Right cardiac atrium (tissue), 5 donors: ENCODE data around the gene RPS17. TPM values are rescaled to one million over a fixed set of nuclear protein-coding genes. Genes with fewer than 3 reads are reported as not detected.

Experiments used
- ATAC-seq, 2 donors: fragments of 200-7000 bp; cut with Tn5 transposase; one replicate each; pipeline versions ENCODE4 v1.8.0 to v1.9.1; 2020; ENCODE audit warnings: moderate library complexity in 2 of 2, mild to moderate bottlenecking in 1 of 2
- DNase-seq, 3 donors: peaks; one replicate each; pipeline ENCODE4 v3.0.0-alpha.2; 2020
- H3K27ac ChIP-seq: one replicate; pipeline ENCODE4 v1.5.1; 2013; ENCODE audit warnings: mild to moderate bottlenecking, low read length, control low read depth, moderate library complexity
- H3K27me3 ChIP-seq: one replicate; pipeline ENCODE4 v1.6.1; 2013; ENCODE audit not compliant: control insufficient read depth, insufficient read depth
- H3K4me1 ChIP-seq: one replicate; pipeline ENCODE4 v1.6.1; 2013; ENCODE audit warnings: low read length; ENCODE audit not compliant: control insufficient read depth, insufficient read depth
- H3K4me3 ChIP-seq: one replicate; pipeline ENCODE4 v1.5.1; 2013; ENCODE audit warnings: low read length, control low read depth
- H3K9me3 ChIP-seq: one replicate; pipeline ENCODE4 v1.6.1; 2013; ENCODE audit warnings: low read length; ENCODE audit not compliant: control insufficient read depth
- WGBS: extraction: QIAGEN DNeasy Blood & Tissue Kit; methylation state at CpG from one replicate; pipeline ENCODE4 v1.1.7; 2013; 5-methylcytosine and 5-hydroxymethylcytosine counted together
- intact Hi-C, 4 donors: fragments of 100-400 bp; cut with DNase I; formaldehyde crosslinking; loops; one replicate each; pipeline versions ENCODE4 v1.11.0 to v1.14.0; 2022 to 2023
- polyA plus RNA-seq: library from polyadenylated mRNA; stranded (reverse); fragments of 200-250 nt; gene quantifications from one replicate; pipeline ENCODE4 v1.2.3, GENCODE V29; 2013
- total RNA-seq, 4 donors: library from RNA; stranded (reverse); fragmentation: NEBNext Ultra II Directional; extraction: Animal tissue kit (Norgen Biotek cat#: 25700); gene quantifications; one replicate each; pipeline ENCODE4 v1.2.1, GENCODE V29; 2021
- donor health status: healthy with polysubstance abuse.
- donor health status: DM: no; HTN: yes; CAD: no.
- donor health status: DM: no; HTN: no; CAD: no.
- donor health status: DM: no; HTN: yes; CAD: no; lungs with severe emphysema.
- donor health status: DM: yes; HTN: yes; CAD: no.

RPS17 gene
- total and polyA plus RNA-seq, 5 donors: 749 to 1,832 (median 872) TPM

- H3K27ac ChIP-seq: no peak overlapping the region
- H3K4me1 ChIP-seq: no peaks in the 10 kb centered on the region
- H3K27me3 ChIP-seq: no peaks in the 10 kb centered on the region
- no peaks in the 10 kb centered on the region for H3K9me3 ChIP-seq
- intact Hi-C loops: no loop called here
- DNase-seq (no peak), ATAC-seq (no peak)
- H3K4me3 ChIP-seq: no peak overlapping the region
- WGBS: 81% methylated on average over 5 of the region's 5 CpGs
These were observed 28.7 kb upstream of the RPS17 start for GRCh38 chr15:82568986-82569385.

GRCh38 chr15:82567661-82568060 lies 27.4 kb upstream of the RPS17 start:
- intact Hi-C loops: no loop called here
- Histone ChIP-seq H3K9me3 (no peaks in the 10 kb centered on the region), H3K27me3 (no peaks in the 10 kb centered on the region), H3K4me1 (no peaks in the 10 kb centered on the region), H3K4me3 (no peak overlapping the region), H3K27ac (no peak overlapping the region)
- WGBS: 79% methylated on average over 2 of the region's 2 CpGs
- ATAC-seq (no peak), DNase-seq (no peak)

- intact Hi-C loops: no loop called here
- Histone ChIP-seq H3K27me3 (no peaks in the 10 kb centered on the region), H3K4me1 (no peaks in the 10 kb centered on the region), H3K4me3 (no peak overlapping the region), H3K9me3 (no peaks in the 10 kb centered on the region), H3K27ac (no peak overlapping the region)
- DNase-seq (no peak), ATAC-seq (no peak)
- WGBS: 77% methylated on average over 1 of the region's 1 CpG
These were observed 26.4 kb upstream of the RPS17 start for GRCh38 chr15:82566690-82567089.

- Histone ChIP-seq H3K27ac (no peak overlapping the region), H3K4me3 (no peak overlapping the region), H3K4me1 (no peaks in the 10 kb centered on the region), H3K9me3 (no peaks in the 10 kb centered on the region), H3K27me3 (no peaks in the 10 kb centered on the region)
- intact Hi-C loops: no loop called here
- no peak for DNase-seq
- 48% methylated on average over 1 of the region's 1 CpG for WGBS
- no peak for ATAC-seq
These were observed 18.2 kb upstream of the RPS17 start for GRCh38 chr15:82558502-82558901.

- Histone ChIP-seq H3K4me1 (no peaks in the 10 kb centered on the region), H3K4me3 (no peak overlapping the region), H3K9me3 (no peaks in the 10 kb centered on the region), H3K27me3 (no peaks in the 10 kb centered on the region), H3K27ac (no peak overlapping the region)
- DNase-seq (no peak), ATAC-seq (no peak)
- 75% methylated on average over 7 of the region's 7 CpGs for WGBS
- intact Hi-C loops: no loop called here
These were observed 16.2 kb upstream of the RPS17 start for GRCh38 chr15:82556315-82557035.

GRCh38 chr15:82554849-82555248 lies 14.6 kb upstream of the RPS17 start:
- H3K4me1 ChIP-seq: no peaks in the 10 kb centered on the region

GRCh38 chr15:82554351-82554750 lies 14.1 kb upstream of the RPS17 start:
- intact Hi-C loops: no loop called here

More at GRCh38 chr15:82554849-82555248, 14.6 kb upstream of the RPS17 start:
- no peak overlapping the region for H3K4me3 ChIP-seq
- no peak overlapping the region for H3K27ac ChIP-seq
- DNase-seq (no peak), ATAC-seq (no peak)
- 93% methylated on average over 2 of the region's 2 CpGs for WGBS
- no peaks in the 10 kb centered on the region for H3K27me3 ChIP-seq
- intact Hi-C loops: no loop called here
- no peaks in the 10 kb centered on the region for H3K9me3 ChIP-seq

GRCh38 chr15:82553846-82554245 lies 13.6 kb upstream of the RPS17 start:
- intact Hi-C loops: no loop called here
- Histone ChIP-seq H3K4me3 (no peak overlapping the region), H3K9me3 (no peaks in the 10 kb centered on the region), H3K27ac (no peak overlapping the region), H3K27me3 (no peaks in the 10 kb centered on the region), H3K4me1 (no peaks in the 10 kb centered on the region)
- DNase-seq (no peak), ATAC-seq (no peak)
- WGBS: 92% methylated on average over 1 of the region's 1 CpG

More at GRCh38 chr15:82554351-82554750, 14.1 kb upstream of the RPS17 start:
- 65% methylated on average over 1 of the region's 1 CpG for WGBS
- ATAC-seq: no peak
- Histone ChIP-seq H3K4me3 (no peak overlapping the region), H3K27me3 (no peaks in the 10 kb centered on the region), H3K27ac (no peak overlapping the region), H3K4me1 (no peaks in the 10 kb centered on the region), H3K9me3 (no peaks in the 10 kb centered on the region)
- DNase-seq: no peak

- Histone ChIP-seq H3K9me3 (no peaks in the 10 kb centered on the region), H3K27me3 (no peaks in the 10 kb centered on the region), H3K4me3 (no peak overlapping the region), H3K4me1 (no peaks in the 10 kb centered on the region), H3K27ac (no peak overlapping the region)
- WGBS: 67% methylated on average over 2 of the region's 2 CpGs
- DNase-seq (no peak), ATAC-seq (no peak)
- intact Hi-C loops: no loop called here
These were observed 12.6 kb upstream of the RPS17 start for GRCh38 chr15:82552861-82553260.

- Histone ChIP-seq H3K9me3 (no peaks in the 10 kb centered on the region), H3K27me3 (no peaks in the 10 kb centered on the region), H3K4me3 (no peak overlapping the region), H3K4me1 (no peaks in the 10 kb centered on the region), H3K27ac (no peak overlapping the region)
- intact Hi-C loops: no loop called here
- ATAC-seq: no peak
- 76% methylated on average over 5 of the region's 5 CpGs for WGBS
- no peak for DNase-seq
These were observed 11.5 kb upstream of the RPS17 start for GRCh38 chr15:82551646-82552247.

- intact Hi-C loops: loop anchor here in 1 of 4 donors (10.0 kb wide), 1 partner anchor 166 kb away; no protein-coding TSS in a partner anchor
- ATAC-seq: no peak
These were observed 9.0 kb upstream of the RPS17 start for GRCh38 chr15:82549199-82549665.

More at GRCh38 chr15:82549199-82549665, 9.0 kb upstream of the RPS17 start:
- no peak overlapping the region for H3K27ac ChIP-seq
- no peaks in the 10 kb centered on the region for H3K27me3 ChIP-seq
- no peak for DNase-seq
- no peaks in the 10 kb centered on the region for H3K9me3 ChIP-seq
- H3K4me3 ChIP-seq: no peak overlapping the region
- WGBS: 89% methylated on average over 9 of the region's 9 CpGs
- no peaks in the 10 kb centered on the region for H3K4me1 ChIP-seq
